HTR-8/SVneo (cell line): Measurements from ENCODE around the gene ESYT3.

Experiments
- DNase-seq: peaks from one replicate; pipeline ENCODE4 v3.0.0; 2011; ENCODE audit warnings: low spot score, mixed read lengths; ENCODE audit not compliant: insufficient read length
- FAIRE-seq: peaks from 2 replicates; lab custom pipeline; 2011; peaks lifted over from hg19 to GRCh38; lab: Jason Lieb, UNC

The ESYT3 gene

GRCh38 chr3:138458774-138459499 is 24.5 kb downstream of the ESYT3 start:
- FAIRE-seq = no peak
- no peak for DNase-seq

- no peak for DNase-seq
- no peak for FAIRE-seq
Observed at GRCh38 chr3:138459619-138460535, 25.5 kb downstream of the ESYT3 start.

- FAIRE-seq (no peak), DNase-seq (no peak)
Observed at GRCh38 chr3:138460536-138461205, 26.3 kb downstream of the ESYT3 start.

DNA sequence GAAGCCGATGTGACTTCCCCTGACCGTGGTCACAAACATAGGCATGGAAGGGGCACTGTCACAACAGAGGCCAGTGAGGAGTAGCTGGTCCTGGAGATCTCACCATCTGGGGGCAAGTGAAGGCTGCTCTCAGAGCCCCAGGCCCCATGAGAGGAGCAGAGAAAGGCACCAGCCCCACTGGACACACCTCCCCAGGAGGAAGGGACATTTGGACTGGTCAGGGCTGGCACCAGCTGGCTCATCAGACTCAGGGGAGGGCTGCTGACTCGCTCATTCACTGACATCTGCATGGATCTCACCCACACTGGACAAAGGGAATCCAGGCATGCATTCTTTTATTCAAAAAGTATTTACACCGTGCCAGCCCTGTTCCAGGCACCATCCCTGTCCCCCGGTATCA is 26.8 kb downstream of the ESYT3 start:
- FAIRE-seq (no peak), DNase-seq (no peak)

DNA sequence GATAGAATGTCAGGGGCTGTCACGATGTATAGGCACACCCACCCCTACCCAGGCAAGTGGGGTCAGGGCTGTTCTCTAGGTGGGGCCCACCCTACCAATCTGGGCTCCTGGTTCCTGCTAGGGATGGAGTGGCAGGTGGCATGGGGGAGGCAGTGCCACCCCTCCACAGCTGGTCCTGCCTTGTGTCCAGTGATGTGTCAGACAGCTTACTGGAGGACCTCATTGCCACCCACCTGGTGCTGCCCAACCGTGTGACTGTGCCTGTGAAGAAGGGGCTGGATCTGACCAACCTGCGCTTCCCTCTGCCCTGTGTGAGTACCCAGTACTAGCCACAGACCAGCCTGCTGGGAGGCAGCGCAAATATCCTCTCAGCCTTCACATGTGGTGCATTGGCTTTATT is 27.5 kb downstream of the ESYT3 start:
- FAIRE-seq (no peak), DNase-seq (no peak)

DNA sequence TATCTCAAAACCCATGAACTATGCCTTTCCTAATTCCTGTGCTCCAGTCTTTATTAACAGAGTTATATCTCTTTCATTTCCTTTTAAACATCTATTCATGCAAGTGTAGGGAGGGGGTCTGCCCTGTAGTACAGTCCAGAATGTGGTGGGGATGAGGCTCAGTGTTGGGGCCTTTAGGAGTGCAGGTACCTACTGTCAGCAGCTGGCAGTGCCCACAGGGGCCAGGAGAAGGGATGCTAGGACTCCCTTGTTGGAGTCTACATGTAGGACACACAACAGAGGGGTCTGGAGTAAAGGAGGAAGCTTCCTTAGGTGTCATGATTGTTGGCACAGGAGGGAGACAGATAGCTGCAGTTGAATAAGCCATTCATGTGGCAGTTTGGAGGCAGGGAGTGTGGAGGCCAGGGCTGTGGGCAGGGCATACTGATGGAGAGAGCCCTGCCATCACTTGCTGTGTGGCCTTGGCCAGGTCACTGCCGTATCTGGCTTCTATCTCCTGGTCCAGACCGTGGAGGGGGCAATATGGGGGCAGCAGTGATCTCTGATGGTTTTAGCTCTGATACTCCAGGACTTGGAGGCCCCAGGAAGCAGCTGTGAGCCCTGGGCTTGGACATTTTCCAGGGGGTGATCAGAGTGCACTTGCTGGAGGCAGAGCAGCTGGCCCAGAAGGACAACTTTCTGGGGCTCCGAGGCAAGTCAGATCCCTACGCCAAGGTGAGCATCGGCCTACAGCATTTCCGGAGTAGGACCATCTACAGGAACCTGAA is 29.5 kb downstream of the ESYT3 start:
- DNase-seq = no peak
- no peak for FAIRE-seq

GRCh38 chr3:138464491-138464860 is 30.1 kb downstream of the ESYT3 start:
- no peak for DNase-seq

GRCh38 chr3:138465451-138465850 is 31.0 kb downstream of the ESYT3 start:
- FAIRE-seq = no peak

More at GRCh38 chr3:138464491-138464860, 30.1 kb downstream of the ESYT3 start:
- FAIRE-seq = no peak

DNA sequence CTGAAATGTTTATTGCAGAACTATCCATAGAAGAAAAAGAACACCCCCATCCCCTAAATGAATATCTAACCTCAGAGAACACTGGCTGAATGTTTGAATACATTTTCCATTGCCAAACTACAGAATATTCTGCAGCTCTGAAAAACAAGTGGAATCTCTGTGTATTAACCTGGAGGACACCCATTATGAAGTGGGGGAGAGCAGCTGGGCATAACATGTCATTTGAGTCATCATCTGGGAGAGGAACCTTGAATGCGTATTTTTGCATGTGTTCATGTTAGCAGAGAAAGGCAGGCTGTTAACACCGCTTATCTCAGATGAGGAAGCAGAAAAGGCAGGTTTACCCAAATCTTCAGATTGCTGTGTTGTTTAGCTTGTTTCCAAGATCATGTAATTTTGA is 31.5 kb downstream of the ESYT3 start:
- no peak for FAIRE-seq
- no peak for DNase-seq

More at GRCh38 chr3:138465451-138465850, 31.0 kb downstream of the ESYT3 start:
- no peak for DNase-seq

DNA sequence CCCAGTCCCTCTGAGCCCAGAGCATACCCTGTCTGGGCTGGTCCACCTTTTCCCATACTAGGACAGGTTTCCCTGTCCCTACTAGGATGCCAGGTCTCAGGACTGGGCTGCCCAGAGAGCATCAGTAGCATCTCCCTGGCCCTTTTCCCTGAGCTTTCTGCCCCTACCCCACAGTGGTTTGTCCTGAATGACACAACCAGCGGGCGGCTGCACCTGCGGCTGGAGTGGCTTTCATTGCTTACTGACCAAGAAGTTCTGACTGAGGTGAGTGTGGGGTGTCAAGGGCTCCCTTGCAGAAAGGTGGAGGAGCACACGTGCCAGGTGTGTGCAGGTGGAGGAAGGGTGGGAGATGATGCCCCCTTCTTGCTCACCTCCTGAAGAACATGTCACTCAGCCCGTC is 33.5 kb downstream of the ESYT3 start:
- DNase-seq (no peak), FAIRE-seq (no peak)

- DNase-seq = no peak
- no peak for FAIRE-seq
Observed at GRCh38 chr3:138468451-138468850, 34.0 kb downstream of the ESYT3 start.

DNA sequence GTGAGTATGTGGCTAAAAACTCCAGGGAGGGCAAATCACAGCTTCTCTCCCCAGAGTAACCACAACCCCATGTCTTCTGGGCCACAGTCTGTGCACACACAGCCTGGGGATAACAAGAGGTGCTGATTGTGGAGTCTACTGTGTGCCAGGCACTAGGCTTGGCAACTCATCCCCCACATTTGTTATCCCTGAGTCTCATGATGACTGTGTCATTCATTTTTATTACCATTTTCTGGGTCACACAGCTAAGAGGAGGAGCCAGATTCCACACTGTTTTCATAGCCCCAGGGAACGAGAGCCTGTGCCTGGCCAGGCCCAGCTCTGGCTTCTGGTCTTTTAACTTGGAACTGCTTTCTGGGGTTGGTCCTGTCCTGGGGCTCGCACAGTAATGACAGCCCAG is 34.5 kb downstream of the ESYT3 start:
- DNase-seq (peak; percentile 50), FAIRE-seq (no peak)

GRCh38 chr3:138469874-138470273 is 35.5 kb downstream of the ESYT3 start:
- no peak for DNase-seq
- no peak for FAIRE-seq

DNA sequence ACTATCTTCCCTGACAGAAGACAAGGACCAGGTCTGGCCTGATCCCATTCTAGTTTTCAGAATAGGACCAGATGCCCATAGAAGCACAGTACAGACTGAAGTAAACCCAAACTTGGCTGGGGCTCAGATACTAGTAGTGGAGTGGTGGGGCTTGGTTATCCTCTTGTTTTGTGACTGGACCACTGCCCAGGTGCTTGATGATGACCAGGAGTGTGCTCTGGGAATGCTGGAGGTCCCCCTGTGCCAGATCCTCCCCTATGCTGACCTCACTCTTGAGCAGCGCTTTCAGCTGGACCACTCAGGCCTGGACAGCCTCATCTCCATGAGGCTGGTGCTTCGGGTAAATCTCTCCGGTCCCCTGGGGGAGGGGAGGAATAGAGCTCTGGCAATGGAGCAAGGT is 36.3 kb downstream of the ESYT3 start:
- no peak for FAIRE-seq
- DNase-seq = no peak

- DNase-seq = no peak
Observed at GRCh38 chr3:138471481-138471880, 37.1 kb downstream of the ESYT3 start.

GRCh38 chr3:138472141-138472825 is 37.9 kb downstream of the ESYT3 start:
- FAIRE-seq = no peak
- DNase-seq = no peak

More at GRCh38 chr3:138471481-138471880, 37.1 kb downstream of the ESYT3 start:
- no peak for FAIRE-seq

- FAIRE-seq (no peak), DNase-seq (no peak)
Observed at GRCh38 chr3:138473391-138473790, 39.0 kb downstream of the ESYT3 start.

- FAIRE-seq (no peak), DNase-seq (no peak)
Observed at GRCh38 chr3:138474163-138474562, 39.7 kb downstream of the ESYT3 start.

DNA sequence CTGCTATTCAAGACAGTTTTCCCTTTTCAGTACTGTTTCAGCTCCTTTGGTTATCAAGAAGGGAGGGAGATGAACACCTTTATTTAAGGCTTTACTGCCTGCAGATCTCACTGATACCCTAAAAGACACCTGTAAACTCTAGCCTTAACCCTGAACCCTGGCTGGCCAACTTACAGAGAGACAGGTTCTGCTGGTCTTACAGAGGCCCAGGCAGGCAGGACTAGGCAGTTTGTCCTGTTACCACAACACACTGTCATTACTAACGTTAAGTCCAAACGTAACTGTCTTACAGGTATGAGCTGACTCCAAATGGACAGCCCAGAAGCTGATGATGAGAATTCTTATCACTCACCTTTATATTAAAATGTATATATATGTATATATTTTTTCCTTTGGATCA is 42.1 kb downstream of the ESYT3 start:
- no peak for DNase-seq
- no peak for FAIRE-seq

DNA sequence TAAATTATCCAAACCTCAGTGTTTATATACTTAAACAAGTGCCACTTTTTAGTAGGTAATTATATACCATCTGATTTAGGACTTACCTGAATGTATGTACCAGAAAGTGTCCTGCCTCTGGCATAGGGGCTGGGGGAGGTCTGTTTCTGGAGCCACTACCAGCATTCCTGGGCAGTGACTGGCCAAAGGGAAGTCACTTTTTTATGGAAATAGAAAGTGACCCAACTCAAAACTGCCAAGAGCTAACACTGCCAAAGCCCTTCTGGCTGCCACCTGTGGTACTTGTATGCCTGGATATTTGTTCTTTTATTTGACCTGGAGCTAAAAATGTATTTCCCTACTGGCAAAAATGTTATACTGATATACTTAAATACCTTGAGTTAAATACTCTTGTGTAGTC is 42.7 kb downstream of the ESYT3 start:
- FAIRE-seq = no peak

More for the DNA sequence above, 42.7 kb downstream of the ESYT3 start:
- DNase-seq = no peak
